RWPE1 (cell line): ENCODE measurements around the gene LRRC36.

Source experiments
- CTCF ChIA-PET: fragments of 350-600 bp; sonication (Branson Sonifier 250); formaldehyde crosslinking; extraction: SDS; loops from one replicate; lab custom pipeline; 2021; lab: Yijun Ruan, JAX
- POLR2A ChIA-PET: fragments of 400-600 bp; formaldehyde crosslinking; extraction: SDS; loops from one replicate; lab custom pipeline; 2020; ENCODE audit warnings: antibody characterized with exemption; ENCODE audit not compliant: low non-redundant PET; lab: Yijun Ruan, JAX
- DNase-seq: peaks from one replicate; pipeline ENCODE4 v3.0.0; 2012; ENCODE audit warnings: low spot score
- H3K27ac ChIP-seq: fragments of 450-650 bp; 2 replicates; pipeline ENCODE4 v1.5.1; 2017
- CTCF ChIP-seq: fragments of 450-650 bp; conservative IDR thresholded peaks from 2 replicates; pipeline ENCODE4 v1.5.1; 2017; ENCODE audit warnings: low read depth, mild to moderate bottlenecking

LRRC36 gene

GRCh38 chr16:67378642-67379041 lies 52.0 kb downstream of the LRRC36 start:
- no peak for DNase-seq
- ChIA-PET POLR2A (no interaction called here), CTCF (no interaction called here)

GRCh38 chr16:67383284-67383683 lies 56.7 kb downstream of the LRRC36 start:
- CTCF ChIA-PET = interaction anchor here (0.8 to 1.4 kb wide), 2 partner anchors 10 to 82 kb away, joined by 4 to 8 read pairs; no protein-coding TSS in a partner anchor
- no peak for DNase-seq
- POLR2A ChIA-PET = no interaction called here
- TF ChIP-seq CTCF = no peak
- no peak overlapping the region for H3K27ac ChIP-seq

More at GRCh38 chr16:67378642-67379041, 52.0 kb downstream of the LRRC36 start:
- H3K27ac ChIP-seq = no peak overlapping the region
- no peak for TF ChIP-seq CTCF

GRCh38 chr16:67384778-67385510 lies 58.3 kb downstream of the LRRC36 start:
- no peak for DNase-seq
- no peak overlapping the region for H3K27ac ChIP-seq
- ChIA-PET CTCF (no interaction called here), POLR2A (interaction anchor here (0.6 kb wide), 1 partner anchor 95 kb away, joined by 8 read pairs; no protein-coding TSS in a partner anchor)
- no peak for TF ChIP-seq CTCF

- ChIA-PET POLR2A (no interaction called here), CTCF (interaction anchor here (0.7 kb wide), 1 partner anchor 48 kb away, joined by 7 read pairs; no protein-coding TSS in a partner anchor)
- TF ChIP-seq CTCF = no peak
- DNase-seq = no peak
- no peak overlapping the region for H3K27ac ChIP-seq
These were observed 60.3 kb downstream of the LRRC36 start for GRCh38 chr16:67386861-67387455.

GRCh38 chr16:67387479-67388079 lies 61.0 kb downstream of the LRRC36 start:
- CTCF ChIA-PET = interaction anchor here (0.6 to 0.7 kb wide), 2 partner anchors 28 to 446 kb away, joined by 3 to 6 read pairs; no protein-coding TSS in a partner anchor
- no peak overlapping the region for H3K27ac ChIP-seq
- POLR2A ChIA-PET = no interaction called here
- DNase-seq = no peak
- TF ChIP-seq CTCF = no peak

GRCh38 chr16:67388191-67388590 lies 61.6 kb downstream of the LRRC36 start:
- DNase-seq = no peak
- CTCF ChIA-PET = interaction anchor here (0.6 to 0.7 kb wide), 2 partner anchors 28 to 445 kb away, joined by 3 to 6 read pairs; no protein-coding TSS in a partner anchor
- POLR2A ChIA-PET = no interaction called here
- no peak overlapping the region for H3K27ac ChIP-seq
- TF ChIP-seq CTCF = no peak
